OCI-LY3 (cell line): ENCODE measurements around the gene PGF.

Source experiments
- H2AFZ ChIP-seq: fragments of 200-600, 300-600 bp; shearing (Covaris generic); 2 replicates; pipeline ENCODE4 v1.6.0; 2014; ENCODE audit warnings: antibody characterized with exemption, low read depth, low read length
- H3K27ac ChIP-seq: fragments of 200-600, 300-600 bp; sonication (generic); 2 replicates; pipeline ENCODE4 v1.5.1; 2014; ENCODE audit warnings: mild to moderate bottlenecking, low read length, moderate library complexity, mixed read lengths
- H3K27me3 ChIP-seq: fragments of 200-600, 300-600 bp; sonication (generic); 2 replicates; pipeline ENCODE4 v1.6.1; 2014; ENCODE audit warnings: low read depth, low read length, mixed read lengths
- H3K36me3 ChIP-seq: fragments of 200-600, 300-600 bp; sonication (generic); replicated peaks from 2 replicates; pipeline ENCODE3; 2014; ENCODE audit warnings: low read depth, low read length, mixed read lengths
- H3K4me1 ChIP-seq: fragments of 300-600, 200-600 bp; sonication (generic); 2 replicates; pipeline ENCODE4 v1.6.1; 2014; ENCODE audit warnings: low read length, mixed read lengths
- H3K4me2 ChIP-seq: fragments of 200-600, 300-600 bp; sonication (generic); 2 replicates; pipeline ENCODE4 v1.6.1; 2014; ENCODE audit warnings: low read length, mixed read lengths
- H3K4me3 ChIP-seq: fragments of 300-600, 200-600 bp; sonication (generic); 2 replicates; pipeline ENCODE4 v1.5.1; 2014; ENCODE audit warnings: antibody characterized with exemption, mild to moderate bottlenecking, low read length, moderate library complexity
- H3K79me2 ChIP-seq: fragments of 300-600, 200-600 bp; shearing (Covaris generic); 2 replicates; pipeline ENCODE4 v1.6.1; 2014; ENCODE audit warnings: mild to moderate bottlenecking, low read length, mixed read lengths
- H3K9ac ChIP-seq: fragments of 300-600, 200-600 bp; shearing (Covaris generic); 2 replicates; pipeline ENCODE4 v1.6.0; 2014; ENCODE audit warnings: mild to moderate bottlenecking, low read length, moderate library complexity
- H3K9me3 ChIP-seq: fragments of 200-600, 300-600 bp; shearing (Covaris generic); 2 replicates; pipeline ENCODE4 v1.6.1; 2014; ENCODE audit warnings: low read length, mixed read lengths; ENCODE audit not compliant: insufficient read depth
- H4K20me1 ChIP-seq: fragments of 200-600, 300-600 bp; sonication (generic); 2 replicates; pipeline ENCODE4 v1.6.1; 2016; ENCODE audit warnings: low read length, mixed read lengths; ENCODE audit not compliant: insufficient read depth
- CTCF ChIP-seq: fragments of 200-600, 300-600 bp; sonication (generic); IDR thresholded peaks from 2 replicates; pipeline ENCODE4 v1.5.1; 2014; ENCODE audit warnings: antibody characterized with exemption, low read length, low read depth
- EZH2phosphoT487 ChIP-seq: fragments of 200-600 bp; shearing (Covaris generic); IDR thresholded peaks from 2 replicates; pipeline ENCODE4 v1.6.1; 2018; ENCODE audit warnings: antibody characterized with exemption, mixed run types, low read depth

PGF gene

GRCh38 chr14:74938531-74939495, 16.6 kb downstream of the PGF start:
- Histone ChIP-seq H3K9me3 (no peaks in the 10 kb centered on the region), H2AFZ (peak overlapping the region; percentile 14; the same call in 1 of the 2 replicates), H3K4me1 (peaks cover 62% of the 10 kb centered on the region), H3K4me2 (peak overlapping the region; percentile 90), H4K20me1 (no peaks in the 10 kb centered on the region), H3K79me2 (no peaks in the 10 kb centered on the region), H3K27ac (no peak overlapping the region), H3K4me3 (no peak overlapping the region), H3K36me3 (no peaks in the 10 kb centered on the region), H3K9ac (no peak overlapping the region), H3K27me3 (no peaks in the 10 kb centered on the region)
- no peak for TF ChIP-seq CTCF
- no peak for TF ChIP-seq EZH2phosphoT487

- Histone ChIP-seq H3K4me1 (peaks cover 59% of the 10 kb centered on the region), H3K79me2 (no peaks in the 10 kb centered on the region), H4K20me1 (no peaks in the 10 kb centered on the region), H3K9ac (no peak overlapping the region), H3K27me3 (no peaks in the 10 kb centered on the region), H3K9me3 (no peaks in the 10 kb centered on the region), H3K4me3 (no peak overlapping the region), H3K4me2 (no peak overlapping the region), H3K36me3 (no peaks in the 10 kb centered on the region), H2AFZ (no peak overlapping the region), H3K27ac (no peak overlapping the region)
- TF ChIP-seq EZH2phosphoT487 (no peak), CTCF (no peak)
Observed at GRCh38 chr14:74937171-74937570, 18.2 kb downstream of the PGF start.

- Histone ChIP-seq H3K27ac (no peak overlapping the region), H3K9me3 (no peaks in the 10 kb centered on the region), H3K36me3 (no peaks in the 10 kb centered on the region), H3K4me3 (no peak overlapping the region), H4K20me1 (no peaks in the 10 kb centered on the region), H2AFZ (no peak overlapping the region), H3K4me1 (peaks cover 55% of the 10 kb centered on the region), H3K27me3 (no peaks in the 10 kb centered on the region), H3K4me2 (no peak overlapping the region), H3K9ac (no peak overlapping the region), H3K79me2 (no peaks in the 10 kb centered on the region)
- TF ChIP-seq CTCF (no peak), EZH2phosphoT487 (no peak)
Observed at GRCh38 chr14:74936731-74937130, 18.7 kb downstream of the PGF start.

GRCh38 chr14:74936151-74936550, 19.2 kb downstream of the PGF start:
- peaks cover 49% of the 10 kb centered on the region for H3K4me1 ChIP-seq
- H3K27me3 ChIP-seq: no peaks in the 10 kb centered on the region
- no peak overlapping the region for H3K27ac ChIP-seq
- H3K4me3 ChIP-seq: no peak overlapping the region
- H2AFZ ChIP-seq: no peak overlapping the region
- H3K4me2 ChIP-seq: no peak overlapping the region
- no peaks in the 10 kb centered on the region for H3K79me2 ChIP-seq
- no peaks in the 10 kb centered on the region for H4K20me1 ChIP-seq
- TF ChIP-seq EZH2phosphoT487 (no peak), CTCF (no peak)
- no peaks in the 10 kb centered on the region for H3K9me3 ChIP-seq
- no peaks in the 10 kb centered on the region for H3K36me3 ChIP-seq
- no peak overlapping the region for H3K9ac ChIP-seq
